ENCODE data around the gene LRRC25. TPM values are rescaled to one million over a fixed set of nuclear protein-coding genes. Genes with fewer than 3 reads are reported as not detected.
A peak's percentile ranks its signal among the peaks of the same experiment; 100 is the strongest.

LRRC25 gene
- total RNA-seq, 1 donor from 2014 or later: not detected

DNA sequence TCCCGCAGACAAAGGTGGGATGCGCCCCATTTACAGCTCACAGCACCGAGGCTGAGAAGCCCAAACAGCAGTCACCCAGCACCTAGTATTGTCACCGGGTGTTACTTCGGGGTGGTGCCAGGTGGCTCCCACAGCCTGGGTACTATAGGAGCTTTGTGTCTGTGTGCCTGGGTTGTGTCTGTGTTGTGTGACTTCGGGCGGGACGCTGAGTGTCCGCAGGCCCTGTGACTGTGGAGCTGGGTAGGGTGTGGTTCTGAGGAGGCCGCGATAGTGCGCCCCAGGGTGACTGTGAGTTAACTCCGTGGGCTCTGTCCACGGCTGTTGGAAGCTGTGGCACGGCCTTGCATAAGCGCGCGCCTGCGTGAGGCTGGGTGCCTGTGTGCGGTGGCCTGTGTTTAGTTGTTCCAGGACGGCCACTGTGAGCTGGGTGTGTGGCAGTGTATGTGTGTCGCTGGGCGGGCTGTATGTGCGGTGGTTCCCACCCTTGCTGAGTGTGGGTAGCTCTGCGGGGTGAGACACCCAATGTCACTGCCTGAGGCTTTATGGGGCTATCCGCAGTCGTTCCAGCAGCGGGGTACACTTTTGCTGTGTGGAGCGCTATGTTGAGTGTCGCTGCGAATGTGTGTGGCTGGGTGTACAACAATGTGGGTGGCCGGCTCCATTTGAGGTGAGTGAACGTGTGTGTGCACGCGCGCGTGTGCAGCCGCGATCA is 21.2 kb upstream of the LRRC25 start:
- peaks cover 38% of the 10 kb centered on the region for H4K20me1 ChIP-seq (ENCODE audit: insufficient read depth, low read length)
- peak overlapping the region; percentile 76 for H3K4me3 Mint-ChIP-seq (ENCODE audit: unreplicated experiment)
- peak overlapping the region; percentile 11 for H3K27ac ChIP-seq (ENCODE audit: low read depth, low read length)
- H3K79me2 ChIP-seq (ENCODE audit: insufficient read depth, low read length): peaks cover 41% of the 10 kb centered on the region
- TF ChIP-seq, protein P1, sequence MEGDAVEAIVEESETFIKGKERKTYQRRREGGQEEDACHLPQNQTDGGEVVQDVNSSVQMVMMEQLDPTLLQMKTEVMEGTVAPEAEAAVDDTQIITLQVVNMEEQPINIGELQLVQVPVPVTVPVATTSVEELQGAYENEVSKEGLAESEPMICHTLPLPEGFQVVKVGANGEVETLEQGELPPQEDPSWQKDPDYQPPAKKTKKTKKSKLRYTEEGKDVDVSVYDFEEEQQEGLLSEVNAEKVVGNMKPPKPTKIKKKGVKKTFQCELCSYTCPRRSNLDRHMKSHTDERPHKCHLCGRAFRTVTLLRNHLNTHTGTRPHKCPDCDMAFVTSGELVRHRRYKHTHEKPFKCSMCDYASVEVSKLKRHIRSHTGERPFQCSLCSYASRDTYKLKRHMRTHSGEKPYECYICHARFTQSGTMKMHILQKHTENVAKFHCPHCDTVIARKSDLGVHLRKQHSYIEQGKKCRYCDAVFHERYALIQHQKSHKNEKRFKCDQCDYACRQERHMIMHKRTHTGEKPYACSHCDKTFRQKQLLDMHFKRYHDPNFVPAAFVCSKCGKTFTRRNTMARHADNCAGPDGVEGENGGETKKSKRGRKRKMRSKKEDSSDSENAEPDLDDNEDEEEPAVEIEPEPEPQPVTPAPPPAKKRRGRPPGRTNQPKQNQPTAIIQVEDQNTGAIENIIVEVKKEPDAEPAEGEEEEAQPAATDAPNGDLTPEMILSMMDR (IDR thresholded peaks at IDR 0.05; ENCODE audit: insufficient read depth, low read depth, low read length): no peak
- no peak for TF ChIP-seq EZH2 (IDR thresholded peaks at IDR 0.05; ENCODE audit: insufficient read depth, low read length)
- H3K4me1 ChIP-seq (ENCODE audit: insufficient read depth, low read length): peaks cover 54% of the 10 kb centered on the region
- no peaks in the 10 kb centered on the region for H3K27me3 ChIP-seq (ENCODE audit: insufficient read depth, low read length)
- peak overlapping the region; percentile 70 for H3K4me3 ChIP-seq (ENCODE audit: insufficient read depth, low read depth, low read length)
- H3K9me3 Mint-ChIP-seq (ENCODE audit: unreplicated experiment): no peaks in the 10 kb centered on the region
- H3K9me3 ChIP-seq (ENCODE audit: insufficient read depth, low read depth, low read length): no peaks in the 10 kb centered on the region
- H3K36me3 Mint-ChIP-seq (ENCODE audit: low read depth, unreplicated experiment): peaks cover 4% of the 10 kb centered on the region
- H3K36me3 ChIP-seq (ENCODE audit: insufficient read depth, low read length): no peaks in the 10 kb centered on the region
- H2AFZ ChIP-seq (ENCODE audit: low read depth, low read length): peak overlapping the region; percentile 77
- FAIRE-seq: no peak
- H3K27me3 Mint-ChIP-seq (ENCODE audit: low read depth, unreplicated experiment): no peaks in the 10 kb centered on the region
- peak overlapping the region; percentile 95 for H3K4me2 ChIP-seq (ENCODE audit: low read length)
- H3K4me1 Mint-ChIP-seq (ENCODE audit: low read depth, unreplicated experiment): peaks cover 10% of the 10 kb centered on the region
- DNase-seq (ENCODE audit: low read depth): no peak
- peak overlapping the region; percentile 88 for H3K27ac Mint-ChIP-seq (ENCODE audit: unreplicated experiment)
- peak overlapping the region; percentile 37 for H3K9ac ChIP-seq (ENCODE audit: low read length)

DNA sequence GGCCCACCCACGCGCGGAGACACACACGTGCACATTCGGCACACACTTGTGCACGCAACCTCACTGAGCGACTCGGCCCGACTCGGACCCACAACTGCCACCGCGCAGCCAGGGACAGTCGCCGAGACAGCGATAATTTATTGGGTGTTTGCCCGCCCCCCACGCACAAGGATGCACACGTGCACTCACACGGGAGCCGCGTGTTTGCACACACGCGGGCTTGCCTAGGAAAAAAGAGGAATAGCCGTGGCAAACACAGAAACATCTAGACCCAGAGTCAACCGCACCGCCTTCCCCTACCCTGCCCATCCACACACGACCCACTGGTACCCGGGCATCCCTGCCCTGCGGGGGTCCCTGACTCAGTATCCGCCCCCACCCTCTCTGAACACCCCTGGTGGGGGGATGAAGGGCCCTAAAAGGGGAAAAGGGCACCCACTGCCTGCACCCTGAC is 20.6 kb upstream of the LRRC25 start:
- H2AFZ ChIP-seq (ENCODE audit: low read depth, low read length): peak overlapping the region; percentile 60
- H3K9ac ChIP-seq (ENCODE audit: low read length): no peak overlapping the region

More for the DNA sequence above, 20.6 kb upstream of the LRRC25 start:
- H3K27me3 Mint-ChIP-seq (ENCODE audit: low read depth, unreplicated experiment): peaks cover under 1% of the 10 kb centered on the region
- Histone ChIP-seq H4K20me1 (ENCODE audit: insufficient read depth, low read length) (peaks cover 32% of the 10 kb centered on the region), H3K9me3 (ENCODE audit: insufficient read depth, low read depth, low read length) (no peaks in the 10 kb centered on the region), H3K4me1 (ENCODE audit: insufficient read depth, low read length) (peaks cover 54% of the 10 kb centered on the region), H3K4me3 (ENCODE audit: insufficient read depth, low read depth, low read length) (peak overlapping the region; percentile 33), H3K36me3 (ENCODE audit: insufficient read depth, low read length) (no peaks in the 10 kb centered on the region), H3K79me2 (ENCODE audit: insufficient read depth, low read length) (peaks cover 35% of the 10 kb centered on the region), H3K27me3 (ENCODE audit: insufficient read depth, low read length) (no peaks in the 10 kb centered on the region), H3K4me2 (ENCODE audit: low read length) (peak overlapping the region; percentile 95), H3K27ac (ENCODE audit: low read depth, low read length) (peak overlapping the region; percentile 12)
- peak overlapping the region; percentile 69 for H3K4me3 Mint-ChIP-seq (ENCODE audit: unreplicated experiment)
- H3K4me1 Mint-ChIP-seq (ENCODE audit: low read depth, unreplicated experiment): peaks cover 10% of the 10 kb centered on the region
- peaks cover 1% of the 10 kb centered on the region for H3K36me3 Mint-ChIP-seq (ENCODE audit: low read depth, unreplicated experiment)
- peak overlapping the region; percentile 41 for H3K27ac Mint-ChIP-seq (ENCODE audit: unreplicated experiment)
- TF ChIP-seq, protein P1 (IDR thresholded peaks at IDR 0.05; ENCODE audit: insufficient read depth, low read depth, low read length): no peak
- peak; percentile 38 for TF ChIP-seq EZH2 (IDR thresholded peaks at IDR 0.05; ENCODE audit: insufficient read depth, low read length)
- FAIRE-seq (no peak), DNase-seq (ENCODE audit: low read depth) (no peak)
- H3K9me3 Mint-ChIP-seq (ENCODE audit: unreplicated experiment): no peaks in the 10 kb centered on the region

All from astrocyte (in vitro differentiated cells and primary cell).